Jurkat, Clone E6-1 (cell line): ENCODE measurements around the gene TMCC3. TPM values are rescaled to one million over a fixed set of nuclear protein-coding genes. Genes with fewer than 3 reads are reported as not detected.
A peak's percentile ranks its signal among the peaks of the same experiment; 100 is the strongest.
"Not testable (repeated sequence)": the region's sequence is repeated elsewhere in the genome, so short reads cannot be mapped to it uniquely, and the experiment has no call there.

ENCODE experiments used
- DNase-seq: peaks from one replicate; pipeline ENCODE4 v3.0.0-alpha.2; 2011; ENCODE audit warnings: low read depth, low spot score
- H3K4me3 ChIP-seq: 2 replicates; pipeline ENCODE4 v1.5.1; 2011; ENCODE audit warnings: mild to moderate bottlenecking, low read length, control low read depth, moderate library complexity
- polyA plus RNA-seq: library from polyadenylated mRNA; unstranded; fragments of >200 nt; gene quantifications from one replicate; pipeline ENCODE4 v1.2.1, GENCODE V29; 2012; ENCODE audit warnings: missing spikeins; ENCODE audit not compliant: insufficient read length, insufficient read depth

The TMCC3 gene
- polyA plus RNA-seq, result not detected

- no peak for DNase-seq
- H3K4me3 ChIP-seq, result no peak within 1 kb of the TSS
Measured at GRCh38 chr12:94650143-94651056, at the start of gene TMCC3. TSS of gene TMCC3 (minus strand) at chr12:94650557. CDS start at chr12:94650430, 127 bp downstream.

- no peak overlapping the region for H3K4me3 ChIP-seq
- DNase-seq, result no peak
Measured at GRCh38 chr12:94699801-94700200, 49.4 kb upstream of the TMCC3 start.

GRCh38 chr12:94698578-94698977 is 48.2 kb upstream of the TMCC3 start:
- no peak for DNase-seq
- no peak overlapping the region for H3K4me3 ChIP-seq

DNA sequence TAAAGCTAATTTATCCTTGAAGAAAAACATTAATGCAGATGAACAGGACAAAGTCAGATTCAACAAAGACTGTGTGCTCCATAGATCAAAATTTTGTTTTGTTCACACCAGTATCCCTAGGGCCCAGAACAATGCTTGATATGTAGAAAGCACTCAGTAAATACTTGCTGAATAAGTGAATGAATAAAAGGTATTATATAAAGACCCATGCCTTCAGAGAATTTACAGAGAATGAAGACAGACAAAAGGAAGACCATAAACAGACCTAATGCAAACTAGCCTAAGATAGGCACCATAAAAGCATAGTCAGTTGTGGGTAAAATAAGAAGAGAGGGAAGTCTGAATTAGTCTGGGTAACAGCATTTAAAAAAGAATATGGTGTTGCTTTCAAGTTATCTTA is 47.3 kb upstream of the TMCC3 start:
- no peak for DNase-seq
- no peak overlapping the region for H3K4me3 ChIP-seq

DNA sequence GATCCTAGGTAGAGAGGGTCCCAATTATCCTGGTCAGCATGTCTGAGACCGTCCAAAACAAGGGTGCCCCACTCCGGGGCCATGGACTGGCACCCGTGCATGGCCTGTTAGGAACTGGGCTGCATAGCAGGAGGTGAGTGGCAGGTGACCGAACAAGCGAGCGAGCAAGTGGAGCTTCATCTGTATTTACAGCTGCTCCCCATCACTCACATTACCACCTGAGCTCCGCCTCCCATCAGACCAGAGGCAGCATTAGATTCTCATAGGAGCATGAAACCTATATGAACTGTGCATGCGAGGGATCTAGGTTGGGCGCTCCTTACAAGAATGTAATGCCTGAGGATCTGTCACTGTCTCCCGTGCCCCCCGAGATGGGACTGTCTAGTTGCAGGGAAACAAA is 44.4 kb upstream of the TMCC3 start:
- DNase-seq, result no peak

GRCh38 chr12:94692826-94693225 is 42.5 kb upstream of the TMCC3 start:
- not testable (repeated sequence) for H3K4me3 ChIP-seq, DNase-seq

More for the DNA sequence above, 44.4 kb upstream of the TMCC3 start:
- H3K4me3 ChIP-seq, result no peak overlapping the region

DNA sequence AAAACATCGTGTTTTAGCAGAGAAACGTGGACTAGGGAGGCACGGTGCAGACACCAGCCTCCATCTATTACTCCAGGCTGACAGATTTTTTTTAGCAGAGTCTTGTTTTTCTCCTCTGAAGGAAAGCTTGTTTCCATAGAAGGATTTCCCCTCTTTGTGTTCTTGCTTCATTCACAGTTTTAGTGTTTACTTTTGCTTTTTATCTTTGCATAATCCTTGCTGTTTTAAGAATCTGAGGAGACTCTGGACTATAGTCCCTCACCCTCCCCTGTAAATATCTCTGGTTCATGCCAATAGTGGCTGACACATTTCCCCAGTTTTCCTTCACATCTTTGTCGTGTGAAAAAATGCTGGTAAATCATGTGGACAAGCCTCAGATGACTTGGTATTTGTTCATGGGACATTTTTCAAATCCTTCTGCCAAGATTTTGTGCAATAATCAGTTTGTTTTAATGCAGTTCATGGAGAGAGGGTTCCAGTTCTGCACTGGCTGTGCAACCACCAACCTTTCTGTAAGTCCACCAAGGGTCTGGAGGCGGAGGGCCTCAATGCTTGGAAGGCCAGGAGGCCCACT is 39.9 kb upstream of the TMCC3 start:
- H3K4me3 ChIP-seq, result no peak overlapping the region
- DNase-seq, result no peak

GRCh38 chr12:94689646-94690036 is 39.3 kb upstream of the TMCC3 start:
- no peak for DNase-seq
- H3K4me3 ChIP-seq, result no peak overlapping the region

DNA sequence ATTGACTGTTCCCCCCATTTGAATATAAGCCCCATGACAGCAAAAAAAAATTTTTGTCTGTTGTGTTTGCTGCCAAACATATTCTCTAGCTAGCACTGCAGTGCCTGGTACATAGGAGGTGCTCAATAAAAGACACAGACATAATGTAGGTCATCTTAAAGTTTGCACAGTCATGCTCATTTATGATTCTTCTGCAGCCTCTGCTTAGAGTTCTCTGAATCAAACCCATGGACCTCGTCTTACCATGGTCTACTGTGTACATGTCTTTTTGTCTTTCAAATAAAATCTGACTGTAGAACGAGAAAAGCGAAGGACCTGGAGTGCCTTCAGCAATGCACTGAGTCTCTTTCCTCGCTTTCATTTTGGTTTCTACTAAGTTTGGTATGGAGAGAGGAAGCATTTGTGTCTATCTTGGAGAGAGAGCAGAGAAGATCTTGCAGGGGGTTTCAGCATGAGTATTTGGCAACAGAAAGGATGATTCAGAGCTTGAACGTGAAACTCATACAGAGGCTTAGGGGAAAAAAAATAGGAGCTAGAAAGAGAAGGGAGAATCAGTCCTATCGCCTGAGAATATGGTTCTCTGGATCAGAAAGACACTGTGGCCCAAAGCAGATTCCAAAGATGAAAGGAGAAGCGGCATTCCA is 38.8 kb upstream of the TMCC3 start:
- DNase-seq, result no peak
- H3K4me3 ChIP-seq, result no peak overlapping the region

GRCh38 chr12:94687891-94688290 is 37.5 kb upstream of the TMCC3 start:
- no peak for DNase-seq
- H3K4me3 ChIP-seq, result no peak overlapping the region

- H3K4me3 ChIP-seq, result no peak overlapping the region
- DNase-seq, result no peak
Measured at GRCh38 chr12:94686834-94687628, 36.7 kb upstream of the TMCC3 start.

DNA sequence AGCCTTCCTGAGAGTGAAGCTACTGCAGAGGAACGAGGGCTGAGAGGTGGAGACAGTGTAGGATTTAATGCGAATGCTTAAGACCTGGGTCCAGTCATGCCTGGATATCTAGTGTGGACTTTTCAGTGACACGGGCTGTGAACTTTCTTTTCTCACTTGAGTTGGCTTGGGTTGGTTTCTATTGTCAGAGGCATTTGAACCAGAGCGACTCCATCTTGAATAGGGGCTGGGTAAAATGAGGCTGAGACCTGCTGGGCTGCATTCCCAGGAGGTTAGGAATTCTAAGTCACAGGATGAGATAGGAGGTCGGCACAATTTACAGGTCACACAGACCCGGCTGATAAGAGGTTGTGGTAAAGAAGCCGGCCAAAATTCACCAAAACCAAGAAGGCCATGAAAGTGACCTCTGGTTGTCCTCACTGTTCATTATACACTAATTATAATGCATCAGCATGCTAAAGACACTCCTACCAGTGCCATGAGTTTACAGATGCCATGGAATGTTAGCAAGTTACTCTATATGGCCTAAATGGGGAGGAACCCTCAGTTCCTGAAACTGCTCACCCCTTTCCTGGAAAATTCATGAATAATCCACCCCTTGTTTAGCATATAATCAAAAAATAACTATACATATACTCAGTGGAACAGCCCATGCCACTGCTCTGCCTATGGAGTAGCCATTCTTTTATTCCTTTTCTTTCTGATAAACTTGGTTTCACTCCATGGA is 34.2 kb upstream of the TMCC3 start:
- DNase-seq, result no peak
- H3K4me3 ChIP-seq, result no peak overlapping the region

GRCh38 chr12:94679554-94680195 is 29.3 kb upstream of the TMCC3 start:
- H3K4me3 ChIP-seq, result no peak overlapping the region
- DNase-seq, result no peak

DNA sequence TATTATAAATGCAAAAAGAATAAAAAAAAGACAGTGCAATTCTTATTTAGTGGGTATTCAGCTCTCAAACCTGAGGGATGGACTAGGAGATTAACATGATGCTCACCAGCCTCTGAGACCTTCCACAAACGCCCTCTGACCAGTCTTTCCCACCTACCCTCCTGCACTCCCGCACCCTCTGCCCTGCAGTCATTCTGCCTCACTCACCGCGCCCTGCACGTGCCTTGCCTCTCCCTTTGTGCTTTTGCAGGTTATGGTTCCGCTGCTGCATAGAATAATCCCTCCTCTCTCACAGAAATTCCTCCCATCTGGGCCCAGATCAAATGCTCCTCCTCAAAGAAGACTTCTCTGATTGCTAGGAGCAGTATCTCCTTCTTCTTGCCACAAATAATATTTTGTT is 28.5 kb upstream of the TMCC3 start:
- DNase-seq, result no peak

GRCh38 chr12:94678379-94678778 is 28.0 kb upstream of the TMCC3 start:
- no peak for DNase-seq
- no peak overlapping the region for H3K4me3 ChIP-seq

More for the DNA sequence above, 28.5 kb upstream of the TMCC3 start:
- no peak overlapping the region for H3K4me3 ChIP-seq

- DNase-seq, result no peak
- no peak overlapping the region for H3K4me3 ChIP-seq
Measured at GRCh38 chr12:94677778-94678177, 27.4 kb upstream of the TMCC3 start.

DNA sequence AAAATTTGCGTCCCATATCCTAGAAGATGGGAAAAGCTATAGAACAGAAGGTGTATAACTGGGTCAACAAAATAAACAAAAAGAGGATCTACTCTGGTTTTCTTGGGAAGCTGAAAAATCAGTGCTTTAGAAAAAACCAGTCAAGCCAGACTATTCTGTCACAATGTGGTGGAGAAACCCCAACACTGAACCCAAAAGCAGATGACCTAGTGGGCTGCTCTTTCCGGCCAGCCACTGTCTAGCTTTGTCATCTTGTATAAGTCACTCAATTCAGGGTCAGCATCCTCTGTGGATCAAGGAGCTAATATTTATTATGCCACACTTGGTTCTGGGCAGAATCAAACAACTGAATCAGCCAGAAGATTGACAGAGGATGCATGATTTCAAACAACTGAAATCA is 26.6 kb upstream of the TMCC3 start:
- DNase-seq, result no peak
- no peak overlapping the region for H3K4me3 ChIP-seq

DNA sequence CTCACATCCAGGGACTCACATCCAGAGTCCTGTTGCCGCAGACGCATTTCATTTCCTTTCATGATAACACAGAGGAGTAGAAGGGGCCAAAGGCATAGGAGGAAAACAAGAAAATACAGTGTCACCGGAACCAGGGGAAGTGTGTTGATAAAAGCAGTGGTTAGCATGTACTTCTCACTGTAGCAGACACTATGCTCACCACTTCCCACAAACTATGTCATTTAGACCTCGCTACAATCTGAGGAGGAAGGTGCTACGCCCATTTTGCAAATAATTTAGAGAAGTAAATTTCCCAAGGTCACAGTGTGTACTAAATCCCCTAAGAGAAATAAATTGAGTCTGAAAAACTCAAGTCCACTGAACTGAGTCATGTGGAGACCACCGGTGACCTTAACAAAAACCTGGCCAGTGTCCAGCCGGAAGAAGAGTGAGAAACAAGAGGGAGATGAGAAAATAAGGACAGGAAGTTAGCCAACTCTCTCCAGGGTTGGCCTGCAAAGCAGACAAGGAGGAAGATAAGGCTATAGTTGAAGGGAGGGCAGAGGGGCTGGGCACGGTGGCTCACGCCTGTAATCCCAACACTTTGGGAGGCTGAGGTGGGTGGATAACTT is 25.8 kb upstream of the TMCC3 start:
- DNase-seq, result peak; percentile 72
- no peak overlapping the region for H3K4me3 ChIP-seq
